Mammary epithelial cell (primary cell): ENCODE data around the gene DCUN1D2.

ENCODE experiments used
- EZH2 ChIP-seq: IDR thresholded peaks from 2 replicates; pipeline ENCODE4 v1.6.1; 2012; ENCODE audit warnings: low read length, inconsistent platforms, borderline replicate concordance
- TF ChIP-seq, protein P1 (sequence below), 2 donors: IDR thresholded peaks in 1 of 2; conservative IDR thresholded peaks in 1 of 2; 2 replicates each; pipeline ENCODE4 v1.5.1; 2011 to 2012; ENCODE audit warnings: inconsistent platforms in 2 of 2, low read length in 2 of 2, mild to moderate bottlenecking in 2 of 2, control low read depth in 1 of 2, low read depth in 1 of 2; ENCODE audit not compliant: insufficient read depth in 1 of 2; ENCODE audit errors: extremely low read depth in 1 of 2

DNA sequence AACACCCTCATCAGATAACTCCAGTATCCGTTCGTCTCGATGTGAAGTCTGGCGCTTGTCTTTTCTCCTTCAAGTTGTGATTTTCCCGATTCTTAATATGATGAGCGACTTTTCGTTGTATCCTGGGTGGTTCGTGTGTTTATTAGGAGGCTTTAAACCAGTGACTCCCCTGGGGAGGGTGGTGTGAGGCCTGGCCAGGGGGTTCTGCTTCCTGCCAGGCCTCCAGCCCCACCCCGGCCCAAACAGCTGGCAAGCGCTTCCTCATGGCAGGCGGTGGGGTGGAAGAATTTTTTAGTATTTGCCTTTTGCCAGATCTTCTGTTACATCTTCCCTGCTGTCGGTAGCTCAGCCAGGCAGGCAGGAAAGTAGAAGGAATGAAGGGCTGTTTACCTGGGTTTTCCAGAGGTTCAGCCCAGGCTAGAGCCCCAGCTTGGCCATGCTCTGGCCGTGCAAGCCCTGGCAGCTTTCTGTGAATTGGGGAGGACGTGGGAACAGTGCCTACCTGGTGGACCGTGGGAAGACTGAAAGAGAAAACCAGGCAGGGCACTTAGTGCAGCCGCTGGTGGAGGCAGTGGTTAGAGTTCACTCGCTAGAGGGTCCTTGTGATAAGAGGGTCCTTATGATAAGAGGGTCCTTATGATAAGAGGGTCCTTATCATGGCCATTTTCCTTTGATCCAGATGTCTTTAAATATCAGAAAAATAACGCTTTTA is 37.7 kb upstream of the DCUN1D2 start:
- TF ChIP-seq, protein P1, sequence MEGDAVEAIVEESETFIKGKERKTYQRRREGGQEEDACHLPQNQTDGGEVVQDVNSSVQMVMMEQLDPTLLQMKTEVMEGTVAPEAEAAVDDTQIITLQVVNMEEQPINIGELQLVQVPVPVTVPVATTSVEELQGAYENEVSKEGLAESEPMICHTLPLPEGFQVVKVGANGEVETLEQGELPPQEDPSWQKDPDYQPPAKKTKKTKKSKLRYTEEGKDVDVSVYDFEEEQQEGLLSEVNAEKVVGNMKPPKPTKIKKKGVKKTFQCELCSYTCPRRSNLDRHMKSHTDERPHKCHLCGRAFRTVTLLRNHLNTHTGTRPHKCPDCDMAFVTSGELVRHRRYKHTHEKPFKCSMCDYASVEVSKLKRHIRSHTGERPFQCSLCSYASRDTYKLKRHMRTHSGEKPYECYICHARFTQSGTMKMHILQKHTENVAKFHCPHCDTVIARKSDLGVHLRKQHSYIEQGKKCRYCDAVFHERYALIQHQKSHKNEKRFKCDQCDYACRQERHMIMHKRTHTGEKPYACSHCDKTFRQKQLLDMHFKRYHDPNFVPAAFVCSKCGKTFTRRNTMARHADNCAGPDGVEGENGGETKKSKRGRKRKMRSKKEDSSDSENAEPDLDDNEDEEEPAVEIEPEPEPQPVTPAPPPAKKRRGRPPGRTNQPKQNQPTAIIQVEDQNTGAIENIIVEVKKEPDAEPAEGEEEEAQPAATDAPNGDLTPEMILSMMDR (conservative IDR thresholded peaks at IDR 0.05 in 1 of 2, IDR thresholded peaks at IDR 0.05 in 1 of 2; ENCODE audit: extremely low read depth in 1 of 2, insufficient read depth in 1 of 2, low read depth in 1 of 2, low read length in 2 of 2), result no peak
- no peak for TF ChIP-seq EZH2
